GM12872 (cell line): Measurements from ENCODE around the gene P2RY14.

Experiments
- CTCF ChIP-seq: IDR thresholded peaks from 3 replicates; pipeline ENCODE4 v1.5.1; 2011; ENCODE audit warnings: low read depth, mild to moderate bottlenecking, low read length, moderate library complexity; ENCODE audit not compliant: insufficient read depth

Gene P2RY14

DNA sequence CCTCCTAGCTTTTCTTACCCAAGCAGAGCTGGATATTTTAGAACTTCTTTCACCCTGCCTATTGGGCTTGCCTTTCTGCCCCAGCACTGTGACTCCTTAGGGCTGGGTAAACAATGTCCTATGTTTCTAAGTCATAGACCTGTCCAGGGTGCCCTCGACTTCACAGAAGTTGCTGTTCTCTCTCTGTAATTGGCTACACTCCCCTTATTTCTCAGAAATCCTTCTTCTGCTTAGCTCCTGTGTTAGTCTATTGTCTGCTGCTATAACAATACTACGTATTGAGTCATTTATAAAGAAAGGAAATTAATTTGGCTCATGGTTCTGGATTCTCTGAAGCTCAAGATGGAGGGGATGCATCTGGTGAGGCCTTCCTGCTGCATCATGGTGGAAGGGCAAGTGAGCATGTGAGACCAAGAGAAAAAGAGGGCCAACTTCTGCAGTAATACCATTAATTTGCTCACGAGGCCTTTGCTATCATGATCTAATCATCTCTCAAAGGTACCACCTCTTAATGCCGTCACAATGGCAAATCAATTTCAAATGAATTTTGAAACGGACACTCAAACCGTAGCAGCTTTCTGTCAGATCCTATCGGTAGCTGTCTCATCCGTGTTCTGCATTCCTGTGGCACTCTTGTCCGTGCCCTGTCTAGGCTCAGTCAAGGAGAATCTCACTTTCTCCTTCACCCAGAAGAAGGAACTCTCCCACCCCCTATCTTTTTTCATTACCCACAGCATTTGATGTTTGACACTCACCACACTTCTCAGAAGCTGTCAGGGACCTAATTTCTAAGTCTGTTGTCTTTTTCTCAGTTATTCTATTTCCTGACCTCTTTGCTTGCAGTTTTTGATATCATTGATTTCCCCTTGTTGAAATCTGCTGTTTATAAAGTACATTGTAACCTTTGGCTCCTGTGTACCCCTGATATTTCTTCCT is 53.0 kb downstream of the P2RY14 start:
- TF ChIP-seq CTCF, result no peak

DNA sequence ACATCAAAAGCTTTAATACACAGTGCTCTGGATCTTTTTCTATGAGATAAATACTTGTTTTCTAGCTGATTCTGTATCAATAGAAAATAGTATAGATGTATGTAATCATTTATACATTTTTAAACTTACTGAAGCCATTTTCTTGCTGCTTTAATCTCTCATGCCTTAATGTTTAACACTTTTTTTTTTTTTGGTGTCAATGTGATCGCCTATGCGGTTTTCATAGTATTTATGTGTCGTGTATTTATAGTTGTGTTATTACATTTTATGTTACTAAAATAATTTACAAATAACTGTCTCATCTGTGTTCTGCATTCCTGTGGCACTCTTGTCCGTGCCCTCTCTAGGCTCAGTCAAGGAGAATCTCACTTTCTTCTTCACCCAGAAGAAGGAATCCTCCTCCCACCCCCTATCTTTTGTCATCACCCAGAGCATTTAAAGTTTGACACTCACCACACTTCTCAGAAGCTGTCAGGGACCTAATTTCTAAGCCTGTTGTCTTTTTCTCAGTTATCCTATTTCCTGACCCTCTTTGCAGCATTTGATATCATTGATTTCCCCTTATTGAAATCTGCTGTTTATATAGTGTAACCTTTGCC is 54.0 kb downstream of the P2RY14 start:
- TF ChIP-seq CTCF, result no peak

DNA sequence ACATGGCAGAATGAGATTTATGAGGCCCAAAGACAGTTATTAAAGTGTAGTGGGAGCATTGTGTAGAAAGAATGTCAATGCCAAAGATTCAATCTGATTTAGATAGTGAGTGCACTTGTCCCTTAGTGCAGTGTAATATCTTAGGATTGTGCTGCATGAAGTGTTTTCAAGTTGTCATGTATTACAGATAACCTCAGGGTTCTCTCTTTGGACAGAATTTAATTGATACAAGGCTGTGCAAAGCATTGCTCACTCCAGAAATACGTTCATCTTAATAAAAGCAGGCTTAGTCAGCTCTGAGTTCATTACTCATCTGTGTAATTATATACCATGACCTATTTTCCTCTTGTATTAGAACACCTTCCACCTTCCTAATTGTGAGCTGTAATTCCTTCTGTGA is 59.3 kb downstream of the P2RY14 start:
- TF ChIP-seq CTCF, result no peak

- no peak for TF ChIP-seq CTCF
Observed at GRCh38 chr3:151218136-151218535, 60.2 kb downstream of the P2RY14 start.

GRCh38 chr3:151216641-151217607 is 61.4 kb downstream of the P2RY14 start:
- TF ChIP-seq CTCF, result no peak

DNA sequence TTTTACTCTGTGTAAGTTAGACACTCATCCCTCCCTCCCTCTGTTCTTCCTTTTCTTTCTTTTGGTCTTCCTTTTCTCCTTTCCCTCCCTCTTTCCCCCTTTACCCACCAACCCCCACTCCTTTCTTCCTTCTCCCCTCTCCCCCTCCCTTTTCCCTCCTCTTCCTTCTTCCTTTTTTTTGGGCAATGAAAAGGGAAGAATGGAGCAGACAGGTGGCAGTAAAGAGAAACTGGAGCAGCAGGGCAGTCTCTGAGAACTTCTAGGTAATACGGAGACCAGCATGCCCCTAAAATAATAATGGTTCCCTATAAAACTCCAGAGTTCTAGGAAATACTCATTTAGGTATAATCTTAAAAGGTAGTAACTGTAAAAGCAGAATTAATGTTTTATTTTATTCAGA is 63.9 kb downstream of the P2RY14 start:
- no peak for TF ChIP-seq CTCF

GRCh38 chr3:151213881-151214280 is 64.5 kb downstream of the P2RY14 start:
- TF ChIP-seq CTCF, result no peak
